Left kidney (tissue), 8 donors: ENCODE data around the gene C10orf95. TPM values are rescaled to one million over a fixed set of nuclear protein-coding genes. Genes with fewer than 3 reads are reported as not detected.
"Not testable (repeated sequence)": the region's sequence is repeated elsewhere in the genome, so short reads cannot be mapped to it uniquely, and the experiment has no call there.

ENCODE experiments used
- DNase-seq: peaks from one replicate; pipeline ENCODE4 v3.0.0-alpha.2; 2013
- long read RNA-seq, 8 donors: transcript quantifications; one replicate each; lab custom pipeline, GENCODE V29; 2026
- polyA plus RNA-seq: library from polyadenylated mRNA; unstranded; fragments of 120-200 nt; gene quantifications from one replicate; pipeline ENCODE4 v1.2.1, GENCODE V29; 2013; ENCODE audit not compliant: insufficient read length

Gene C10orf95, protein sequence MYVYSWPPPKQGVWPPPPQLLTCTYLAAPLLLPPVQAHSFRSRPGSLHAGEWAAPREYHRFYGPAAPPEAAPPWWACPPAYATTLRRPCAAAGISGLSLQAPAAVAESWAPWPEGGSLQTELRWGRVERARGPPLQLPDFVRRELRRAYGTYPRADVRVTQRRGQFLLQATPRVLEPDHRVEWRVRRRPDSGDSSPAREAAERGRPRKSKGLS
- 1.5 TPM for polyA plus RNA-seq
- long read RNA-seq, donor 1, partial matches to known transcripts: 0 of 16 reads
- long read RNA-seq, donor 1, other reads (novel, unspliced or antisense): 16 of 16 reads
- long read RNA-seq, donor 2, partial matches to known transcripts: 0 of 14 reads
- long read RNA-seq, donor 2, other reads (novel, unspliced or antisense): 14 of 14 reads
- long read RNA-seq, donor 3: 0 reads
- long read RNA-seq, donor 4: 0 reads
- long read RNA-seq, donor 5, partial matches to known transcripts: 11 of 50 reads
- long read RNA-seq, donor 5, other reads (novel, unspliced or antisense): 39 of 50 reads
- long read RNA-seq, donor 6: 0 reads
- long read RNA-seq, donor 7: 0 reads
- long read RNA-seq, donor 8, partial matches to known transcripts: 0 of 7 reads
- long read RNA-seq, donor 8, other reads (novel, unspliced or antisense): 7 of 7 reads

DNA sequence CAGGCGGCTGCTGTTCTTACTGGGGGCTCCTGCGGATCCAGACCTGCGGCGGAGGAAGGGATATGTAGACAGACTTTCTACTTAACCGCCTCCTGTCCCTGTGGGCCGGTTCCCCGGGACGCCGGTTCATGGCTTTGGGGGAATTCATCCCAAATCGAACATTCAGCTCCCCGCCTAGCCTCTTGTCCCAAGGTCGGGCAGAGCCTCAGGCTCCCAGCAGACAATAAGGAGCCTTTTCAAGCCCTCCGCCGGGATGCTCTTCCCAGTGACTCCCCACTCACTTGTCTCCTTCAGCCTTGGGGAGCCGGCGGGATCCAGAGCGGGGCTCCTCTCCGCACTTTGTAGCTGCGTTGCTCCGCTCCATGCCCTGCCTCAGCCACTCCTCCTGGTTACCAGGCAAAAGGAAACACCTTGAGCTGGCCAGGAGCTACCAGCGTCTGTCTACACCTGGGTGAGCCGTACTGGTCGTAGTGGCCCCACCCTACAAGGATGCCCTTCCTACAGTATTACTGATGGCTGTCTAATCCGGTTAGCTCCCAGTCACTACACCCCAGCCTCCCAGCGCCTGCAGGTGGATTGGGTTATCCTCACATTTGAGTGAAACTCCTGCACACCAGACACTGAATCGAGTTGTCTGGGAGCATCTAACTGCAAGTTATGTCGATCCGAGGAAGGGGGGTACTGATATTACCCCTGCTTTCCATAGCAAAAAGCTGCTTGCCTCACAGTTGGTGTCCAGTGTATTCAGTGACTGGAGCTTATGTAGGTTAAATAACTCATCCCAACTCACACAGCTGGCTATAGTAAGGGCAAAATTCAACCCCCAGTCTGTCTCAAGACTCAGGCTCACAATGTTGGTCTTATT is at the start of gene C10orf95:
TSS of gene C10orf95 (minus strand) at position 439 of the 865 bp plus-strand sequence. CDS start 450 bp downstream, outside the sequence.
- DNase-seq: no peak

- not testable (repeated sequence) for DNase-seq
These were observed 49.3 kb upstream of the C10orf95 start for GRCh38 chr10:102500686-102501085.

DNA sequence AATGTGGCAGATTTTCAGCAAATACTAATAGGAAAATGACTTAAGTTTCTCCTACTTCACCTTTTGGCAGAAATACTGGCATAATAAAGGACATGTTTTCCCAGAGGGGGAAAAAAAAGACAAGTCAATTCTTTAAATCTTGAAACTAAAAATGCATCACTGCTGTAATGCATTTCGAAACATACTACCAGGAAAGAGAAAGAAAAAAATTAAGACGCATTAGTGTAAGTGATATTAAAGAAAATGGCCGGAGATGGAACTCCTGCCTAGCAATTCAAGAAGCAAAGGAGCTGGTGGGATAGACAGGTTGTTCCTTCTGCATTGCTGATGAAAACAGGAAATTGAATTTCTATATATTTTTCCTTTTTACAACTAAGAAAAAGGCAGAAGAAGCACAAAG is 48.0 kb upstream of the C10orf95 start:
- DNase-seq: no peak

DNA sequence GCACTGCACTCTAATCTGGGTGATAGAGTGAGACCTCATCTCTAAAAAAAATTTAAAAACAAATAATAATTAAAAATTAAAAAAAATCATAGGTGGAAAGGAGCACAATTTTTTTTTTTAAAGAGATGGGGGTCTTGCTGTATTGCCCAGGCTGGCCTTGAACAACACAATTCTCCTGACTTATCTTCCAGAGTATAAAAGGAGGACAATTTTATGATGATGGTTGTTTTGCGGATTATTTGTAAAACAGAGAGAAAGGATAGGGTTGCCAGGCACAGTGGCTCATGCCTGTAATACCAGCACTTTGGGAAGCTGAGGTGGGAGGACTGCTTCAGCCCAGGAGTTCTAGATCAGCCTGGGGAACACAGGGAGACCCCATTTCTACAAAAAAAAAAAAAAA is 46.2 kb upstream of the C10orf95 start:
- no peak for DNase-seq

DNA sequence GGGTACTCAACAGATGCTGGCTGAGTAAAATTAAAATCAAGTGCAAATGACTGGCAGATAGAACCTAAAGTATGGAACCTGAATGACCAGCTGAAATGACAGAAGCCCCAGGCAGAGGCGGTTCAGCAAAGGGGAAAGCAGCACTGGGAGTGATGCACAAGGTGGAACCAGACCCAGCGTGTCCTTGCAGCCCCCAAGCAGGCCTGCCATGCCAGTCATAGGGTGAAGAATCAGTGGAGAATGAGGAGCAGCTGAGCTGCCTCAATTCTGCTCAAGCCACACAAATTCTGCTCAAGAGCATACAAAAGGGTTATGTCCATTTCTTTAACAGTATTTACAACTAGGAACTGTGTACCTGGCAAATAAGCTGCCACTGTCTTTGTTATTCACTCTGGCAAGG is 42.4 kb upstream of the C10orf95 start:
- DNase-seq: no peak

- no peak for DNase-seq
These were observed 41.6 kb upstream of the C10orf95 start for GRCh38 chr10:102492983-102493382.

DNA sequence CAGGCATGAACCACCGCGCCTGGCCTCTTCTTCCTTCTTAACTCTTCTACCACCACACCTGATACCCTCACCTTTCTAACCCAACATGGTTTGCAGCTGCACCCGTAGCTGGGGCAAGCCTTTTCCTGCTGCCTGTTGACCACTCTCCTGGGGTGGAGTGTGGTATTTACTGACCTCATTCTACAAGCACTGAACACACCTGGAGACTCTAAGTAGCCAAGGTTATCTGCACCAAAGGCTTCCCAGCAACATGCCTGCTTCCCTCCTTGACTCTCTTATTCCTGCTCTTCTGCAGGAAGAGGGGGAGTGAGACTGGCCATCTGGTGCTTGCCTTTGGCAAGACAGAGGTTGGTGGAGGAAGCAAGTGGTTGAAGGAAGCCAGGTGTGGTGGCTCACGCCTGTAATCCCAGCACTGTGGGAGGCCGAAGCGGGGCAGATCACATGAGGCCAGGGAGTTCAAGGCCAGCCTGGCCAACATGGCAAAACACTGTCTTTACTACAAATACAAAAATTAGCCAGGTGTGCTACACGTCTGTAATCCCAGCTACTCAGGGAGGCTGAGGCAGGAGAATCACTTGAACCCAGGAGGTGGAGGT is 41.1 kb upstream of the C10orf95 start:
- DNase-seq: no peak

- DNase-seq: no peak
These were observed 39.8 kb upstream of the C10orf95 start for GRCh38 chr10:102491136-102491535.

DNA sequence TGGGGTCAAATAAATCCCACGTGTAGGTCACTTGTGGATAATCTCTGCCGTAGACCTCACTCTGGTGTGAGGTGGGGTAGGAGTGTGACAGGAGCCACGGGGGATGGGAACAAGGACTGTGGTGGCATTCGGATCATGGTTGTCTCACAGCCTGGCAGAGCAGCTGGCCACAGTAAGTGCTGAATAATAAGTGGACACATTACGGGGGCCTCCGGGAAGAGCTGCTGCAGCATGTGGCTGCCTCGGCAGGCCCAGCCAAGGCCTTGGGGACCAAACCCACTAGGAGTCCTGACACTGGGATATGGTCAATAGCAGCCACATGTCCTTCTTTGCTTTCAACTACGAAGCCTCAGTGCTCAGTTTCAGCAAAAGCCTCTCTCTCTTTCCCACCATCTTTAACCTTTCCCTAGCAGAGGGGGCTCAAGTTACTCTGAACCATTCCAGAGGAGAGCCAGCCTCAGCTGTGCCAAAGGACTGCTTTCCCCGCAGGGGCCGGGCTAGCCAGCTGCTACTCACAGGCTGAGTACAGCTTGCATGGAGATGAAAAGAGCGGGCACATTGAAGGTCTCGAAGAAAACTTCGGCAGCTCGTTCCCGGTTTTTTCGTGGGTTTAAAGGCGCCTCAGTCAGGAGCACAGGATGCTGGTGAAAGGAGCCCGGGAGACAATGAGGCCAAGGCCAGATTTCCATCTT is 33.9 kb upstream of the C10orf95 start:
- DNase-seq: no peak

- no peak for DNase-seq
These were observed 32.7 kb upstream of the C10orf95 start for GRCh38 chr10:102484021-102484420.

DNA sequence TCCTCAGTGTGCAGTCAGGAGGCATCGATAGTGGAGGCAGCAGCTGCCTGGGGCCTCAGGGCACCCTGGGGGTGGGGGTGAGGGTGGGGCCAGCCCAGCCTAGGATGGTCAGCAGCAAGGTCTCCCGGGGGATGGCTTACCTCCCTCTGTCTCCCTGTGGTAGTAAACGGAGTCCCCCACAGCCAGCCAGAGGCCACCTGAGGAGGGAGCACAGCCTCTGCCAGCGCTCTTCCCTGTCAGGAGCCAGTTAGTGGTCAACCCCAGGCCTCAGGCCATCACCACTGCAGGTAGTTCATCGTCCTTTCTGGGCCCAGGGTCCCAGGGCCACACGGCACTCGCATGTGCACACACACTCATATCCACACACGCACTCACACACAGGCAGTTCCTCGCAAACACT is 29.1 kb upstream of the C10orf95 start:
- DNase-seq: no peak

DNA sequence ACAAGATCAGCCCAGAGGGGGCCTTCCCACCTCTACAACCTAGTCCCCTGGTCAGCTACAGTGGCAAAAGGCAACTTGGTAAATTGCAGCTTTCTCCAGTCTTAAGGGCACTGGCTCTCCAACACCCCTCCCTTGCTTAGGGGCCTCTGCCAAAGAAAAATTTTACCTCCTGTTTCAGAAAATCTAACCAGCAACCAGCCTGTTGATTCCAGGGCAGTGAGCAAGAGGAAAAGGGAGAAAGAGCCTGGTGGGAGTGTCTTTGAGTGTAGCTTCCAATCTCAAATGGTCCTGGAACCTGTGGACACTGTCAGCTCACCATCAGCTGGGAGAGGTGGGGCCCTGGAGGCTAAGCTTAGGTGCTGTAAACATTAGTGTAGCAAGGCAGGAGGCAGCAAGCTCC is 28.3 kb upstream of the C10orf95 start:
- DNase-seq: no peak

- no peak for DNase-seq
These were observed 25.3 kb upstream of the C10orf95 start for GRCh38 chr10:102476466-102477141.

GRCh38 chr10:102475451-102476040 is 24.2 kb upstream of the C10orf95 start:
- no peak for DNase-seq

GRCh38 chr10:102473445-102474331 is 22.3 kb upstream of the C10orf95 start:
- DNase-seq: no peak

DNA sequence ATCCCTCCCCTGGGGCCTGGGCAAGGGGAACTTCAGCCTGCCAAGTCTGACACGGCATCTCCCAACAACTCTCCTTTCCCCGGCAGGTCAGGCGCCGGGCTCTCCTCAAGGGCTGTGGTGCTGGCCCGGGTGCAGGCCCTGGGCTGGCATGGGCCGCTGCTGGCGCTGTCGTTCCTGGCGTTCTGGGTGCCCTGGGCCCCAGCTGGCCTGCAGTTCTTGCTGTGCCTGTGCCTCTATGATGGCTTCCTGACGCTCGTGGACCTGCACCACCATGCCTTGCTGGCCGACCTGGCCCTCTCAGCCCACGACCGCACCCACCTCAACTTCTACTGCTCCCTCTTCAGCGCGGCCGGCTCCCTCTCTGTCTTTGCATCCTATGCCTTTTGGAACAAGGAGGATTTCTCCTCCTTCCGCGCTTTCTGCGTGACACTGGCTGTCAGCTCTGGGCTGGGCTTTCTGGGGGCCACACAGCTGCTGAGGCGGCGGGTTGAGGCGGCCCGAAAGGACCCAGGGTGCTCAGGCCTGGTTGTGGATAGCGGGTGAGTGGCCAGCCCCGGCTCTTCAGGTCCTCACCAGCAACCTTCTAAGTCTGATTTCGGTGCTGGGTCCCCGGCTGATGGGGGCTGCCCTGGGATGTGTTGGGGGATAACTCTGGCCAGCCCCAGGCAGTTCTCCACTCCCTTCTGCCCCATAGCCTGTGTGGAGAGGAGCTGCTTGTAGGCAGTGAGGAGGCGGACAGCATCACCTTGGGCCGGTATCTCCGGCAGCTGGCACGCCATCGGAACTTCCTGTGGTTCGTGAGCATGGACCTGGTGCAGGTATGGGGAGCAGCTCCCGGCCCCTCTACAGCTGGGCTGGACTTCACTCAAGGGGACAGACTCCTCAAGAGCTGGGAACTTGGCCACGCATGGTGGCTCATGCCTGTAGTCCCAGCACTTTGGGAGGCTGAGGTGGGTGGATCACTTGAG is 19.5 kb upstream of the C10orf95 start:
- DNase-seq: no peak

- no peak for DNase-seq
These were observed 17.3 kb upstream of the C10orf95 start for GRCh38 chr10:102468683-102469082.

DNA sequence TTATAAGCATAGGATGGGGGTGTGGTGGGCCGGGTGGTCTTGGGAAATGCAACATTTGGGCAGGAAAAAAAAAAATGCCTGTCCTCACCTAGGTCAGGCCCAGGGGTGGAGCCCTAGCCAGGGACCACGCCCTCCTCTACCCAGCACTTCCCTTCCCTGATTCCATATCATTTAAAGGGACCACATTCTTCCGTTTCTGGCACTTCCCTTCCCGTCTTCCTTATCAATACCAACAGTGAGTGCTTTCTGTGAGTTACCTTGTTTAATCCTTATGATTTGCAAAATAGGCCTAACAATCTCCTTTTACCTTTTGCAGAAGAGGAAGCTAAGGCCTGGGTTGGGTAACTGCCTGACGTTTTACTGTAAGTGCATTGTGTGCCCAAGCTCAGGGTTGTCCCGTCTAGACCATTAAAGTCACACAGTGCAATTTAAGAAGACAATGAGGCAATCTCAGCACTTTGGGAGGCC is 16.7 kb upstream of the C10orf95 start:
- no peak for DNase-seq
